ENCODE measurements around the gene MYO3B.

Gene MYO3B

GRCh38 chr2:170481201-170481600, 303.3 kb downstream of the MYO3B start:
- DNase-seq (ENCODE audit: low read depth), result no peak

DNA sequence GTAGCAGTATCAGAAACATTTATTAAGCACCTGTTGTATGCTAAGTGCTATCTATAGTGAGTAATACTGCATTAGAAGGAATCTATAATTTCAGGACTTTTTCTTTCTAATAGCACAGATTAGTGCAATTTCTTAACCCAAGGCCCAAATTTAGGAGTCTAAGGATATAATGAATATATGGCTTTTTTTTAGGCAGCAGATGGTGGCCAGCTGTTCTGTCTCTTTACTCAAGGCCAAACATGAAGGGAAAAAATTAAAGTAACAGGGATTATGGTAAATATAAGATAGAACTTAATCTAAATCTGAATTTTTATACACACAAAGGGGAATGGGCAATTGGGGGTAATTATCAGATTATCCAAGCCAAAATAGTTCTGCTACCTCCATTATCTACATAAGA, 306.6 kb downstream of the MYO3B start:
- DNase-seq (ENCODE audit: low read depth), result no peak
- no peak overlapping the region for H3K4me3 ChIP-seq (ENCODE audit: low read depth, low read length)

More at GRCh38 chr2:170481201-170481600, 303.3 kb downstream of the MYO3B start:
- no peak overlapping the region for H3K4me3 ChIP-seq (ENCODE audit: low read depth, low read length)

- H3K4me3 ChIP-seq (ENCODE audit: low read depth, low read length), result no peak overlapping the region
- no peak for DNase-seq (ENCODE audit: low read depth)
These were observed 307.5 kb downstream of the MYO3B start for GRCh38 chr2:170485254-170486026.

DNA sequence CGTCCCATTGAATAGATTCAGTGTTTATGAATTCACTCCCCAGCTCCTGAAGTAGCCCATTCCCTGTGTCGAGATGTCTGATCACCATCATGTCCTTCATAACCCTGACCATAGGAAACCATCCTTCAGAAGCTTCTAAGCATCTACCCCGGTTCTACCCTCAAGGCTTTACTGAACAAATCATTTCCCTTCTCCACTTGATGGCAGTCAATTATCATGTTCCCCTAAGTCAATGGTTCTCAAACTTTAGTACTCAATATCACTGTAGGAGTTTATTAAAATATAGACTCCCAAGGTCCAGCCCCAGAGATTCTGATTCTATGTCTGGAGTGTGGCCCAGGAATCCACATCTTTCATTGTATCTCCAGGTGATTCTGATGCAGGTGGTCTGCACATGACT, 308.8 kb downstream of the MYO3B start:
- no peak overlapping the region for H3K4me3 ChIP-seq (ENCODE audit: low read depth, low read length)
- no peak for DNase-seq (ENCODE audit: low read depth)

DNA sequence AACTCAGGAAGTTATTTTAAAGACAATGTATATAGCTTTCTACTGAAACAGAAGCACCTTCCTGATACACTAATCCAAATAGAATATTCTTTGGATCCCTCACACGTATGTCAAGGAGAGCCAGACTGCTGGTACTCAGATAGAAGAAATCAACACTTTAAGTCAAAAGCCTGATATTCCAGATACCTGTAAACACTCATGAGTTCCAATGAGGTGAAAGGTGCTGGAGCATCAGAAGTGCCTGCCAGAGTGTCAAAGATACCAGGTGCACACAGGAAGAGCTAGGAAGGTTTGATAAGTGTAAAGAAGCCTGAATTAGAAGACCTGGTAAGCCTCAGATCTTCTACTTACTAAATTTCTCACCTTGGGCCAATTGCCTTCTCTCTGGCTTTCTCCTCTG, 310.9 kb downstream of the MYO3B start:
- no peak overlapping the region for H3K4me3 ChIP-seq (ENCODE audit: low read depth, low read length)
- DNase-seq (ENCODE audit: low read depth), result no peak

- no peak for DNase-seq (ENCODE audit: low read depth)
- H3K4me3 ChIP-seq (ENCODE audit: low read depth, low read length), result no peak overlapping the region
These were observed 314.1 kb downstream of the MYO3B start for GRCh38 chr2:170492010-170492409.

DNA sequence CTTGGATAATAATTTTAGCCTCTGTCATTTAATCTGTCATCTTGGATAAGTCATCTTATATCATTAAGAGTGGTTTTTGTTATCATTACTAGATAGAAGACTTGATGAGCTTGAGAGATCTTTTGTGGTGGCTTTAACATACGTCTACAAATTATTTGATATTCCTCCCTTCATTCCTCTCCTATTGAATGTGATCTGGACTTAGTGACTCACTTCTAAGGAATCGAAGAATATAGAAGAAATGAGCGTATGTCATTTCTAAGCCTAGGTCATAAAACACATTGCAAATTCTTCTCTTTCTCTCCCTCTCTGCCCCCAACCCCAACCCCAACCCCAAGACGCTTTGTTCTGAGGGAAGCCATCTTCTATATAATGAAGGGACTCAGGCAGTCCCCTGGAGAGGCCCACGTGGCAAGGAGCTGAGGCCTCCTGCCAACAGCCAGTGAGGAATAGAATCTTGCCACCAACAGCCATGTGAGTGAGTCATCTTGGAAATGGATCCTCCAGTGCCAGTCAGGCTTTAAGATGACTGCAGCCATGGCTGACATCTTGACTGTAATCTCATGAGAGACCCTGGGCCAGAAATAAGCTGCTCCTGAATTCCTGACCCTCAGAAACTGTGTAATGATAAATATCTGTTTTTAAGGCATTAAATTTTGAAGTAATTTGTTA, 315.6 kb downstream of the MYO3B start:
- H3K4me3 ChIP-seq (ENCODE audit: low read depth, low read length), result no peak overlapping the region
- DNase-seq (ENCODE audit: low read depth), result no peak

DNA sequence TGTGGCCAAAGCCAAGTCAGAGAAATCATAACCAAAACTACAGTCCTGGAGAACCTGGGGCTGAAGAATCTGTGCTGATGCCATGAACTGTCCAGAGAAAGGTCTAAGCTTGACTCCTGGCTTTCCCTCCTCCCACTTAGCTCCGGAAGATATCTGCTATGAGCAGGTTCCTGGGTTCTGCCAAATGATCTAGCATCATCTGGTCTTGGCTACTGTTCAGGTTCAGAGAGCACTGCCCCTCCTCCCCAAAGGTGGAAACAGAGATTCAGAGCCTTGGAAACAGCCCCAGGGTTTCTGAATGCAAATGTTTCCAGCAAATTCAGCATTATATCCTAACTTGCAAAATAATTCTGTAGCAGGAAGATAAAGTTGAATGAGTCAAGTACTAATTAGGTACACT, 317.9 kb downstream of the MYO3B start:
- H3K4me3 ChIP-seq (ENCODE audit: low read depth, low read length), result no peak overlapping the region
- DNase-seq (ENCODE audit: low read depth), result no peak

GRCh38 chr2:170498619-170499018, 320.7 kb downstream of the MYO3B start:
- no peak for DNase-seq (ENCODE audit: low read depth)
- H3K4me3 ChIP-seq (ENCODE audit: low read depth, low read length), result no peak overlapping the region

- H3K4me3 ChIP-seq (ENCODE audit: low read depth, low read length), result no peak overlapping the region
These were observed 322.2 kb downstream of the MYO3B start for GRCh38 chr2:170500104-170500503.

DNA sequence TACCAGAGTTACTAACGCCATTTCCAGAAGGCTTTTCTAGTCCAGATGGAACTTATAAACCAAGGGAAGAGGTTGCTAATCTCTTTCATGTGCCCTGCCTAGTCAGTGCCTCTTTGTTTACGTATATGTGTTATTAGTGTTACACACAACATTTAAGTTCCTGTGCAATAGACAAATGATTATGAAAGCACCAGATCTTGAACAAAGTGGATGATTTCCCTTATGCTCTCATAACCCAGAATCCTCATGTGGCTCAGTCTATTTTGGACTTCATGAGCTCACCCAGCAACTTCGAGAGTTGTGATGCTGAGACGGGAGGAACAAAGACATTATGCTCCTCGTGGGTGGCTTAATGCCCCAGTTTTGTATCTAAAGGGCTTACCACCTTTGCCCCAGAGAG, 322.8 kb downstream of the MYO3B start:
- no peak for DNase-seq (ENCODE audit: low read depth)
- no peak overlapping the region for H3K4me3 ChIP-seq (ENCODE audit: low read depth, low read length)

More at GRCh38 chr2:170500104-170500503, 322.2 kb downstream of the MYO3B start:
- DNase-seq (ENCODE audit: low read depth), result no peak

DNA sequence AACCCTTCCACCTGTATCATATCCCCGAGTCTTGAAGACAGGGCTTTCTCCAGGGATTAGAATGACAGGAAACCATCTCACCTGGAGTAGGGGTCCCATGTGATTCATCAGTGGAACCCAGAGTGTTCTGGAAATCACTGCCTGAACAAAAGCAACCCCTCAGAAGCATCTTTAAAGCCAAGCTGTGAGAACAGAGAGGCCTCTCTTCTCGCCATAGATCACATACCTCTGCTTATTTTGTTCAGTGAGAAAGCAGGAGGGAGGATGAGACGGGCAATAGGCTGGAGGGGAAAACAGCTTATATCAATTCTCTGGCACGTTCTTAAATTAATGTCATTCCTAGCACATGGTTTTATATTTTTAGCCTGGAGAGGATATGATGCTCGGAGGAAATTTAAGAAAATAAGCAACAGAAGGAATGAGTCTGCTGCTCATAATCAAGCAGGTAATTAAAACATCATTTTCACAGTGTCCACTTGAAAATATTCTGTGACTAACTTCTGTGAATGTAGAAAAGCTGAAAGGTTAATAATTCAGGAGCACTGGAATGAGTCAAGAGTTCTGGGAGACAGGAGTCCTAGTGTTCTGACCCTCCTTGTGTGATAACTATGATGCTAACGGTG, 323.6 kb downstream of the MYO3B start:
- DNase-seq (ENCODE audit: low read depth), result no peak
- H3K4me3 ChIP-seq (ENCODE audit: low read depth, low read length), result no peak overlapping the region

DNA sequence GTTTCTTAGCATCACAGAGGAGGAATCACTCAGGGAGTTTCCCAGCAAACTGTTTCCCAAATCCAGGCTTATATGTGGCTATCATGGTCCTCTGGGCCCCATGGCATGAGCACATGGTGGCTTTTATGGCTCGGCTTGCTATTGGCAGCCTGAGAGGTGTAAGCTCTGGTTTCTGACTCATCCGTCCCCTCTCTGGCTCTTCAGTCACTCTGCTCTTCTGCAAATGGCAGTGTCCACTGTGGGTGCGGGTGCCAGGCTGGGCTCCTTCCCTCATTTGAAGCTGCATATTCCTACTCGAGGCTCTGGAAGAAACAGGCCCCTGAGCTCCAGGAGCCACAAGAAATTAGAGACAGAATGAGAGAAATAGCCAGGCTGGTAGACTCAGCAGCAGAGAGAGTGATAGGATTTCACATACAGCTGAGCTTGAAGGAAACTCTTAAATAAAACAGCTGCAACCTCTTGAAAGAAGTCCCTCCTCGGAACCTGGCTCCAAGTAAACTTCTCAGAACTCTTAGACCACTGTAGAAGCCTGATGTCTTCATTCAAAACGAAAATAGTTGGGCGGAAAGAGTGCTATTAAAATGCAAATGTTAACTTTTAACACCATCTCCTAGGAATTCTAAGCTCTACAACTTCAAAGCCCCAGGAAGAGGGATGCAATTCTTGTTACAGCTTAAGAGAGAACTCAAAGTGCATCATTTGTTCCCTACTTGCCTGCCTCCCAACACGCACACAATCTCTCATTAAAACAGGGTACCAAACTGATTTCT, 324.6 kb downstream of the MYO3B start:
- no peak overlapping the region for H3K4me3 ChIP-seq (ENCODE audit: low read depth, low read length)
- DNase-seq (ENCODE audit: low read depth), result no peak

DNA sequence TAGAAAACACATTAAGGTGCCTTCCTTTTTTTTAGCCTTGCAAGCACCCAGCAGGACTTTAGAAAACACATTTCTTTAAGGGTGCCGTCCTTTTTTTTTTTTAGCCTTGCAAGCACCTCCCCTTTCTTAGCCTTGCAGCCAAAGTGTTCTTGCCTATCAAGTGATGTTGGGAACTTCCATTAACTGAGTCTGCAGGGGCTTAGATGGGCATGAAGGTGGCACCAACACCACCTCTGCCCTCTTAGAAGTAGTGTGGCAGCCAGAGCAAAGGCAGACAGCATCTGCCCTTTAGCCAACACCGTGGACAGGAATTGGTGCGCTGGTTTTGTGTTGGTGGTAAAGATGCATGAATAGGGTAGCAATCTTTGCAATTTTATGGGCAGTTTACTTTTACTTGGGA, 325.6 kb downstream of the MYO3B start:
- no peak overlapping the region for H3K4me3 ChIP-seq (ENCODE audit: low read depth, low read length)
- no peak for DNase-seq (ENCODE audit: low read depth)

- no peak for DNase-seq (ENCODE audit: low read depth)
These were observed 326.2 kb downstream of the MYO3B start for GRCh38 chr2:170503971-170504809.

GRCh38 chr2:170504810-170505145, 326.8 kb downstream of the MYO3B start:
- DNase-seq (ENCODE audit: low read depth), result no peak
- H3K4me3 ChIP-seq (ENCODE audit: low read depth, low read length), result no peak overlapping the region

More at GRCh38 chr2:170503971-170504809, 326.2 kb downstream of the MYO3B start:
- H3K4me3 ChIP-seq (ENCODE audit: low read depth, low read length), result no peak overlapping the region

DNA sequence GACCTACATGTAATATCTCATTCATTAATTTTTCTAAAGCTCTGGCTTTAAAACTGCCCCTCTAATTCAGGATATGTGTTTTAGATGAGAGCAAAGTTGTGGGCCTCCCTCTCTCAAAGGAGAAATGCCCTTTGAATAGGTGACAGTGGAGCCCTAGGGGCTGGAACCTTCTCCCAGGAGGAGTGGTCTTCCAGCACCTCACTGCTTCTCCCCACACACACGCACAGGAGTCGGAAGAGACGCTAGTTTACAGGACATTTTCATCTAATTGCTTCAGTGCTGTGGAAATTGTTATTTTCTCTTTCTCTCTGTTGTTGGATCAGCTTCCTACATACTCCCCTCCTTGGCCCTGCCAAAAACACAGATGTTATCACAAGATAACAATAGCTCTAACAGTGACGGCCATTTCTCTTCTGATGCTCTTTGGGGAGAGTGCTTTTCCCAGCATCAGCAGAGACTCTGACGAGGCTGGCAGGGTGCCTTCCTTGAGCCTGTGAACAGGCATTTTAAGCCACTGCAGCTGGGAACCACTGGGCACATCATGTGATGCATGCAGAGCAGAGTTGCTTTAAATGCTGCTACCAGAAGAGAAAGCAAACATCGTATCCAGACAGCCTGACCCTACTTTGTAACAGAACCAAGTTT, 327.8 kb downstream of the MYO3B start:
- no peak overlapping the region for H3K4me3 ChIP-seq (ENCODE audit: low read depth, low read length)
- no peak for DNase-seq (ENCODE audit: low read depth)

- DNase-seq (ENCODE audit: low read depth), result peak; percentile 78
- no peak overlapping the region for H3K4me3 ChIP-seq (ENCODE audit: low read depth, low read length)
These were observed 331.7 kb downstream of the MYO3B start for GRCh38 chr2:170509452-170510193.
